ENCODE results near the gene NLRX1.
"Not testable (repeated sequence)": the region's sequence is repeated elsewhere in the genome, so short reads cannot be mapped to it uniquely, and the experiment has no call there.

NLRX1 gene

GRCh38 chr11:119154178-119154577 is 14.3 kb upstream of the NLRX1 start:
- DNase-seq = no peak

GRCh38 chr11:119155733-119156492 is 12.6 kb upstream of the NLRX1 start:
- no peak for DNase-seq

- no peak for DNase-seq
These were observed 12.0 kb upstream of the NLRX1 start for GRCh38 chr11:119156496-119156895.

GRCh38 chr11:119157063-119157462 is 11.5 kb upstream of the NLRX1 start:
- no peak for DNase-seq

GRCh38 chr11:119158467-119158866 is 10.1 kb upstream of the NLRX1 start:
- DNase-seq = no peak

GRCh38 chr11:119160151-119160550 is 8.4 kb upstream of the NLRX1 start:
- DNase-seq = no peak

- no peak for DNase-seq
These were observed 6.7 kb upstream of the NLRX1 start for GRCh38 chr11:119161871-119162270.

GRCh38 chr11:119166368-119167076 is 2.0 kb upstream of the NLRX1 start:
- no peak for DNase-seq

GRCh38 chr11:119167077-119167458 is 1.5 kb upstream of the NLRX1 start:
- not testable (repeated sequence) for DNase-seq

GRCh38 chr11:119167933-119168332 is 592 bp upstream of the NLRX1 start:
- DNase-seq = peak in 1 of 51 donors; percentile 13

- DNase-seq = peak in 2 of 51 donors; percentile 21 to 35
These were observed 776 bp downstream of the NLRX1 start for GRCh38 chr11:119169282-119169719.

- no peak for DNase-seq
These were observed 4.0 kb downstream of the NLRX1 start for GRCh38 chr11:119172513-119172912.

- no peak for DNase-seq
These were observed 4.9 kb downstream of the NLRX1 start for GRCh38 chr11:119173453-119173852.

GRCh38 chr11:119175493-119176077 is 7.1 kb downstream of the NLRX1 start:
- DNase-seq = peak in 1 of 51 donors; percentile 10

- no peak for DNase-seq
These were observed 9.7 kb downstream of the NLRX1 start for GRCh38 chr11:119178166-119178680.

- DNase-seq = no peak
These were observed 10.8 kb downstream of the NLRX1 start for GRCh38 chr11:119179342-119179741.

- no peak for DNase-seq
These were observed 11.5 kb downstream of the NLRX1 start for GRCh38 chr11:119179983-119180382.

- DNase-seq = no peak
These were observed 12.5 kb downstream of the NLRX1 start for GRCh38 chr11:119180729-119181676.

GRCh38 chr11:119181677-119182412 is 13.3 kb downstream of the NLRX1 start:
- DNase-seq = no peak

- DNase-seq = not testable (repeated sequence)
These were observed 15.9 kb downstream of the NLRX1 start for GRCh38 chr11:119184399-119184798.

Data from hypothalamus (tissue), 51 donors.